HCT116 (cell line): ENCODE data around the gene DDT. TPM values are rescaled to one million over a fixed set of nuclear protein-coding genes. Genes with fewer than 3 reads are reported as not detected.
"Not testable (repeated sequence)": the region's sequence is repeated elsewhere in the genome, so short reads cannot be mapped to it uniquely, and the experiment has no call there.

ENCODE experiments used
- ATAC-seq: fragments of 200-7000 bp; cut with Tn5 transposase; 2 replicates; pipeline ENCODE4 v1.9.1; 2020; ENCODE audit warnings: mild to moderate bottlenecking, moderate library complexity
- BruUV-seq: library from RNA; stranded (reverse); fragments of 400-500 nt; replicated peaks from 2 replicates; lab custom pipeline; 2021; lab: Mats Ljungman, UMichigan
- CTCF ChIA-PET: fragments of 300-600 bp; sonication (Branson Sonifier 250); formaldehyde crosslinking; loops from one replicate; lab custom pipeline; 2021; ENCODE audit warnings: antibody characterized with exemption; lab: Charles Lee
- POLR2A ChIA-PET: fragments of 300-600, 350-600 bp; sonication (Branson Sonifier 250); formaldehyde crosslinking; loops from one replicate; lab custom pipeline; 2021; ENCODE audit warnings: antibody characterized with exemption; lab: Charles Lee
- RAD21 ChIA-PET, 2 experiments: fragments of 300-600 bp; sonication (Branson Sonifier 250); formaldehyde crosslinking; loops; one replicate each; lab custom pipeline; 2023; ENCODE audit warnings: low total read pairs in 2 of 2; ENCODE audit not compliant: uncharacterized antibody in 2 of 2, unreplicated experiment in 2 of 2, low non-redundant PET in 1 of 2; lab: Charles Lee
- DNase-seq: peaks from one replicate; pipeline ENCODE4 v3.0.0-alpha.2; 2010; ENCODE audit warnings: low read depth, low spot score
- H2AFZ ChIP-seq: fragments of 200-600 bp; shearing (Covaris generic), sonication (generic); 2 replicates; pipeline ENCODE4 v1.6.1; 2017; ENCODE audit warnings: low read depth, mixed run types, mixed read lengths, antibody characterized with exemption, low read length; ENCODE audit not compliant: poor library complexity, severe bottlenecking
- H3K27ac ChIP-seq: 2 replicates; pipeline ENCODE4 v1.5.1; 2012; ENCODE audit warnings: low read depth, low read length
- H3K27me3 ChIP-seq: fragments of 200-600 bp; sonication (generic); 2 replicates; pipeline ENCODE4 v1.6.1; 2016; ENCODE audit warnings: mixed run types, low read length, mixed read lengths; ENCODE audit not compliant: insufficient read depth
- H3K36me3 ChIP-seq, 2 experiments: fragments of 200-500 bp in 1 of 2; fragments of 200-600 bp in 1 of 2; sonication (Bioruptor generic) in 1 of 2; sonication (generic) in 1 of 2; 2 replicates each; pipeline versions ENCODE4 v1.5.1 to v1.6.1; 2014 to 2016; ENCODE audit warnings: low read length in 2 of 2, inconsistent platforms in 1 of 2, mixed read lengths in 1 of 2, mixed run types in 1 of 2; ENCODE audit not compliant: insufficient read depth in 2 of 2, control insufficient read depth in 1 of 2
- H3K4me1 ChIP-seq, 2 experiments: fragments of 200-600 bp in 1 of 2; sonication (generic) in 1 of 2; 2 replicates each; pipeline versions ENCODE4 v1.5.1 to v1.6.1; 2012 to 2017; ENCODE audit warnings: low read length in 2 of 2, inconsistent platforms in 1 of 2, mild to moderate bottlenecking in 1 of 2, mixed read lengths in 1 of 2, mixed run types in 1 of 2, moderate library complexity in 1 of 2; ENCODE audit not compliant: insufficient read depth in 2 of 2, control insufficient read depth in 1 of 2
- H3K4me2 ChIP-seq: fragments of 200-600 bp; sonication (generic); 2 replicates; pipeline ENCODE4 v1.6.1; 2017; ENCODE audit warnings: mixed run types, low read length, mixed read lengths
- H3K4me3 ChIP-seq, 2 experiments: fragments of 200-600 bp in 1 of 2; sonication (generic) in 1 of 2; replicated peaks in 1 of 2; 2 replicates each; pipeline ENCODE4 v1.5.1; 2011 to 2016; ENCODE audit warnings: low read length in 2 of 2, control low read depth in 1 of 2, low read depth in 1 of 2, mild to moderate bottlenecking in 1 of 2, mixed read lengths in 1 of 2, mixed run types in 1 of 2
- H3K79me2 ChIP-seq: fragments of 200-600 bp; sonication (generic); 2 replicates; pipeline ENCODE4 v1.6.1; 2017; ENCODE audit warnings: mild to moderate bottlenecking, mixed run types, low read length, moderate library complexity, mixed read lengths; ENCODE audit not compliant: insufficient read depth
- H3K9ac ChIP-seq: fragments of 200-600 bp; sonication (generic); 2 replicates; pipeline ENCODE4 v1.6.1; 2016; ENCODE audit warnings: low read length, mixed read lengths
- H3K9me2 ChIP-seq: fragments of 200-600 bp; sonication (generic), shearing (Covaris generic); 2 replicates; pipeline ENCODE4 v1.6.1; 2017; ENCODE audit warnings: mixed run types, mild to moderate bottlenecking, moderate library complexity; ENCODE audit not compliant: insufficient read depth
- H3K9me3 ChIP-seq, 2 experiments: fragments of 200-500 bp in 1 of 2; fragments of 200-600 bp in 1 of 2; sonication (Bioruptor generic) in 1 of 2; sonication (generic) in 1 of 2; 2 replicates each; pipeline ENCODE4 v1.6.1; 2014 to 2017; ENCODE audit warnings: low read length in 2 of 2, mixed read lengths in 2 of 2, inconsistent platforms in 1 of 2, low read depth in 1 of 2, mild to moderate bottlenecking in 1 of 2, mixed run types in 1 of 2, moderate library complexity in 1 of 2; ENCODE audit not compliant: control insufficient read depth in 1 of 2, insufficient read depth in 1 of 2
- H4K20me1 ChIP-seq: fragments of 200-600 bp; sonication (generic), shearing (Covaris generic); 2 replicates; pipeline ENCODE4 v1.6.1; 2017; ENCODE audit warnings: mixed run types, mild to moderate bottlenecking, moderate library complexity; ENCODE audit not compliant: insufficient read depth
- CTCF ChIP-seq, 3 experiments: fragments of 200-600 bp in 1 of 3; sonication (generic) in 1 of 3; IDR thresholded peaks in 2 of 3; conservative IDR thresholded peaks in 1 of 3; 2 replicates each; pipeline ENCODE4 v1.5.1; 2012 to 2017; ENCODE audit warnings: low read depth in 2 of 3, low read length in 2 of 3, antibody characterized with exemption in 1 of 3, borderline replicate concordance in 1 of 3, control low read depth in 1 of 3, mild to moderate bottlenecking in 1 of 3, mixed read lengths in 1 of 3, mixed run types in 1 of 3, moderate library complexity in 1 of 3; ENCODE audit not compliant: insufficient read depth in 1 of 3
- RAD21 ChIP-seq: IDR thresholded peaks from 2 replicates; pipeline ENCODE4 v1.6.1; 2012; ENCODE audit warnings: low read depth, mild to moderate bottlenecking
- intact Hi-C: fragments of 100-400 bp; cut with micrococcal nuclease; formaldehyde crosslinking; loops from 2 replicates; pipeline ENCODE4 v1.10.0; 2022
- total RNA-seq: library from RNA; stranded (reverse); gene quantifications from one replicate; pipeline ENCODE4 v1.2.1, GENCODE V29; 2021; ENCODE audit not compliant: unreplicated experiment

DDT gene
- total RNA-seq, 1 experiment from 2014 or later, result 217 TPM

- not testable (repeated sequence) for H3K27ac ChIP-seq
These were observed 17.8 kb downstream of the DDT start for GRCh38 chr22:23956301-23956900.

GRCh38 chr22:23955886-23956285 is 18.4 kb downstream of the DDT start:
- BruUV-seq, H3K79me2 ChIP-seq, H3K4me3 ChIP-seq, H3K27me3 ChIP-seq, H3K4me2 ChIP-seq, DNase-seq, POLR2A ChIA-PET, H3K9me3 ChIP-seq, H3K9ac ChIP-seq, H3K9me2 ChIP-seq, H4K20me1 ChIP-seq, ATAC-seq, H3K36me3 ChIP-seq, H3K27ac ChIP-seq, H3K4me1 ChIP-seq, H2AFZ ChIP-seq: not testable (repeated sequence)
- CTCF ChIA-PET, result interaction anchor here (0.7 to 0.8 kb wide), 3 partner anchors 92 to 98 kb away, joined by 4 to 7 read pairs (median 6); partner anchors contain the start of gene SLC2A11
- intact Hi-C loops, result loop anchor here (5.0 to 10.0 kb wide), 3 partner anchors 94 to 414 kb away; partner anchors contain the start of genes C22orf15 and CHCHD10
- RAD21 ChIA-PET, result interaction anchor here in 1 of 2 experiments (1.1 to 1.3 kb wide), 2 partner anchors 67 to 94 kb away, joined by 3 read pairs; no protein-coding TSS in a partner anchor

More at GRCh38 chr22:23956301-23956900, 17.8 kb downstream of the DDT start:
- not testable (repeated sequence) for H3K9ac ChIP-seq
- TF ChIP-seq RAD21 (peak; percentile 86), CTCF (IDR thresholded peaks at IDR 0.05 in 2 of 3, conservative IDR thresholded peaks at IDR 0.05 in 1 of 3; ENCODE audit: borderline replicate concordance in 1 of 3, insufficient read depth in 1 of 3, low read depth in 2 of 3, low read length in 2 of 3) (peak; percentile 70 to 81 (median 73))
- TF ChIP-seq, all 23 proteins: peak for 2; not testable (repeated sequence) for 21
- BruUV-seq, H3K36me3 ChIP-seq, H3K4me2 ChIP-seq, H3K79me2 ChIP-seq, H3K4me3 ChIP-seq, H3K27me3 ChIP-seq, H3K9me3 ChIP-seq, H2AFZ ChIP-seq, POLR2A ChIA-PET, H4K20me1 ChIP-seq, H3K4me1 ChIP-seq, H3K9me2 ChIP-seq: not testable (repeated sequence)
- intact Hi-C loops, result loop anchor here (5.0 to 10.0 kb wide), 3 partner anchors 94 to 414 kb away; partner anchors contain the start of genes C22orf15 and CHCHD10
- ChIA-PET RAD21 (interaction anchor here in 1 of 2 experiments (1.1 to 1.3 kb wide), 2 partner anchors 68 to 95 kb away, joined by 3 read pairs; no protein-coding TSS in a partner anchor), CTCF (interaction anchor here (0.7 to 0.8 kb wide), 3 partner anchors 93 to 99 kb away, joined by 4 to 7 read pairs (median 6); partner anchors contain the start of gene SLC2A11)
- ATAC-seq (peak; percentile 59), DNase-seq (peak; percentile 51)

GRCh38 chr22:23954991-23955305 is 19.3 kb downstream of the DDT start:
- H4K20me1 ChIP-seq, POLR2A ChIA-PET, H3K27me3 ChIP-seq, H3K4me2 ChIP-seq, CTCF ChIA-PET, H3K36me3 ChIP-seq, H3K4me3 ChIP-seq, RAD21 ChIA-PET, BruUV-seq, ATAC-seq, H2AFZ ChIP-seq, H3K27ac ChIP-seq, DNase-seq, H3K9me3 ChIP-seq, H3K9ac ChIP-seq, H3K79me2 ChIP-seq, H3K9me2 ChIP-seq, H3K4me1 ChIP-seq: not testable (repeated sequence)
- intact Hi-C loops, result loop anchor here (5.0 to 10.0 kb wide), 3 partner anchors 93 to 413 kb away; partner anchors contain the start of genes C22orf15 and CHCHD10
